HG02678 (cell line): Measurements from ENCODE around the gene REN.

ENCODE experiments used
- ATAC-seq: cut with Tn5 transposase; IDR thresholded peaks from one replicate; pipeline ENCODE4 v1.9.1; 2021; ENCODE audit warnings: mild to moderate bottlenecking, moderate library complexity; ENCODE audit not compliant: unreplicated experiment

Gene REN

GRCh38 chr1:204110894-204111633 lies 55.1 kb downstream of the REN start:
- ATAC-seq, result no peak

DNA sequence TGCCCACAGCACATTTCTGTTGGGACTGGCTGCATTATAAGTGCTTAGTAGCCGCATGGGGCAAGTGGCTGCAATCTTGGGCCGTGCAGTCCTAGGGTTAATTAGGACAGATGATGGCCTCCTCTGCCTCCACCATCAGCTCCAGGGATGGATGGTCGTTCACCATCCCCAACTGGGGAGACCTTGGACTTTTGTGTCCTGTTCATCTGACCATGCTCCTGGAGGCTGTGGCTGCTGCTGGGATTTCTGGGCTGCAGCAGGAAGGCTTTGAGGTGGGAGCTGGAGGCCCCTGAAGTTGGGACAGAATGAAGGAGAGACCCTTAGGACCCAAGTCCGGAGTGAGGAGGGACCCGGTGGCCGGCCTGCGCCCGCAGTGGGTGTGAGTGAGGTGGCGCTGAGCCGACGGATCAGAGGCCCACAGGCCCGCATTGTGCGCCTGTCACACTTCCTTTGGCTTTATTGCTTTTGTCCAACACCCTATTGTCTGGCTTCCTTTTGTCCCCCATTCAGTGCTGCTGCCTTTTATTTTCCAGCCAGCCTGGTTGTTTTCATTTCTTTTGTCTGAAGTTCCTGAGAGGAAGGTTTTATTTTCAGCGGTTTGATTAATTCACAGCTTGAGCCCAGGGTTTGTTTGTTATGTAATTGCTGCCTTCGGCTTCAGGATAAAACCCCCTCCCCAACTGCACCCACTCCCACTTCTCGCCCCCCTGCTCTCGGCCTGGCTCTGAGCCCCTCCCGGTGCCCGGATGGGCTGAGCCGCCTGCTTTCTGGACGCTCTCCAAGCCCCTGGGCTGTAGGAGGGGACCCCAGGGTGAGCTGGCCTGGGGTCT lies 57.6 kb downstream of the REN start:
- ATAC-seq, result no peak

DNA sequence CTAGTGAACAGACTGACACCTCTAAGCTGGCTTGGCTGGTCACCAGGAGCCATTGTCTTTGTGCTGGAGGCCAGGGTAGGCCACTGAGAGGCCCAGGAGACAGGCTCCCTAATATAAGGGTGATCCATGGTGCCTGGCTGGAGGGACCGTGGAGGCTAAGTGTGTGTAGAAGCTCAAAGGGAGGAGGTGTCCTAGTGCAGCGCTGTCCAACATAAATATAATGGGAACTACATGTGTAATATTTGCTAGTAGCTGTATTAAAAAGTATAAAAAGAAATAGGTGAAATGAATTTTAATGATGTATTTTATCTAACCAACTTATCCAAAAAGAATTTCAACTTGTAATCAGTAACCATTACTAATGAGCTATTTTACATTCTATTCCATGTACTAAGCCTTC lies 58.2 kb downstream of the REN start:
- no peak for ATAC-seq

DNA sequence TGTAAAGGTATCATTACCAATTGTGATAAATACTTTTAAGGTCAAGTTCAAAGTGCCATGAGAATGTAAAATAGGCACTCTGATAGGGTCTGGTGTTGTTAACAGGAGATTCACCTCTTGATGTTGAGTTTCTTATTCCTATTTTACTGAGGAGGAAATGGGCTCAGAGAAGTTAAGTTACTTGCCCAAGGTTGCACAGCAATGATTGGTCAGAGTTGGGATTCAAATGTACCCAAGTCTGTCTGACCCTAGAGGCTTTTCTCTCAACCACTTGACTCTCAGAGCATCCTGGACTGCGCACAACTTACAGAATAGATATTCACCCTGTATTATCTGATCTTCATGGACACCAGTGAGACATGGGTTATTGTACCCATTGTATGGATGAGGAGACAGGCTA lies 59.3 kb downstream of the REN start:
- no peak for ATAC-seq

DNA sequence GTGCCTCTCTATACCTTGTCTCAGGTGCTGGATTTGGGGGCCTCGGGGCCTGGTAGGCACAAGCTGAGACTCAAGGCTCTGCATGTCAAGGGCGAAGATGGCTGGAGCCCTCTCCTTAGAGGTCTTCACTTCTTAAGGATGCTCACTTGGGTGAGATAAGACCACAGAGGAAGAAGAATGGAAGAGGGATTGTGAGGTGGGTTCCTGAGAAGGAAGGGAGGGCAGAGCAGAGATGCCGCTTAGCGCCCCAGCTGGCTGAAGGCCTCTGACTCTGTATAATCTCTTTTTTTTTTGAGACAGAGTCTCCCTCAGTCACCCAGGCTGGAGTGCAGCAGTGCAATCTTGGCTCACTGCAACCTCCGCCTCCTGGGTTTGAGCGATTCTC lies 61.0 kb downstream of the REN start:
- no peak for ATAC-seq
